Parathyroid adenoma (tissue), 2 donors: ENCODE data around the gene ST13.

Source experiments
- H2AFZ ChIP-seq: fragments of 300-600 bp; sonication (generic); one replicate; pipeline ENCODE4 v1.7.0; 2017; ENCODE audit warnings: antibody characterized with exemption, mild to moderate bottlenecking
- H3K27ac ChIP-seq: fragments of 300-600 bp; sonication (generic); one replicate; pipeline ENCODE4 v1.7.0; 2017
- H3K27me3 ChIP-seq: fragments of 300-600 bp; sonication (generic); one replicate; pipeline ENCODE4 v1.7.0; 2017; ENCODE audit warnings: low read length; ENCODE audit not compliant: control insufficient read depth, insufficient read depth
- H3K36me3 ChIP-seq: fragments of 300-600 bp; sonication (generic); one replicate; pipeline ENCODE4 v1.7.0; 2017; ENCODE audit warnings: low read length; ENCODE audit not compliant: control insufficient read depth, insufficient read depth
- H3K4me1 ChIP-seq: fragments of 300-600 bp; sonication (generic); one replicate; pipeline ENCODE4 v1.7.0; 2017; ENCODE audit warnings: control low read depth
- H3K4me2 ChIP-seq: fragments of 300-600 bp; sonication (generic); one replicate; pipeline ENCODE4 v1.7.0; 2017; ENCODE audit warnings: low read length
- H3K4me3 ChIP-seq: fragments of 300-600 bp; sonication (generic); one replicate; pipeline ENCODE4 v1.7.0; 2017; ENCODE audit warnings: low read depth, low read length
- H3K79me2 ChIP-seq: fragments of 300-600 bp; sonication (generic); one replicate; pipeline ENCODE4 v1.7.0; 2017; ENCODE audit warnings: control low read depth
- H3K9ac ChIP-seq: fragments of 300-600 bp; sonication (generic); one replicate; pipeline ENCODE4 v1.7.0; 2017; ENCODE audit warnings: mild to moderate bottlenecking
- H3K9me3 ChIP-seq: fragments of 300-600 bp; sonication (generic); one replicate; pipeline ENCODE4 v1.7.0; 2017; ENCODE audit warnings: low read length; ENCODE audit not compliant: control insufficient read depth
- CTCF ChIP-seq: fragments of 300-600 bp; sonication (generic); IDR thresholded peaks from one replicate; pipeline ENCODE4 v1.7.0; 2017; ENCODE audit warnings: antibody characterized with exemption, mild to moderate bottlenecking
- donor health status: primary hyperparathyroidism.

Gene ST13

GRCh38 chr22:40889116-40889515 is 32.7 kb upstream of the ST13 start:
- Histone ChIP-seq H3K36me3 (no peaks in the 10 kb centered on the region), H3K4me1 (no peaks in the 10 kb centered on the region)

GRCh38 chr22:40878922-40879321 is 22.5 kb upstream of the ST13 start:
- no peak overlapping the region for H2AFZ ChIP-seq
- no peak overlapping the region for H3K4me3 ChIP-seq
- no peaks in the 10 kb centered on the region for H3K9me3 ChIP-seq
- H3K36me3 ChIP-seq, result no peaks in the 10 kb centered on the region
- H3K4me1 ChIP-seq, result no peaks in the 10 kb centered on the region
- H3K27me3 ChIP-seq, result no peaks in the 10 kb centered on the region
- no peaks in the 10 kb centered on the region for H3K79me2 ChIP-seq
- no peak overlapping the region for H3K27ac ChIP-seq
- no peak overlapping the region for H3K9ac ChIP-seq
- no peak overlapping the region for H3K4me2 ChIP-seq
- no peak for TF ChIP-seq CTCF

More at GRCh38 chr22:40889116-40889515, 32.7 kb upstream of the ST13 start:
- Histone ChIP-seq H3K9me3 (no peaks in the 10 kb centered on the region), H3K4me3 (no peak overlapping the region), H3K27me3 (no peaks in the 10 kb centered on the region), H3K79me2 (no peaks in the 10 kb centered on the region), H3K9ac (no peak overlapping the region), H3K27ac (no peak overlapping the region), H3K4me2 (no peak overlapping the region), H2AFZ (no peak overlapping the region)
- TF ChIP-seq CTCF, result no peak

GRCh38 chr22:40877488-40877887 is 21.0 kb upstream of the ST13 start:
- Histone ChIP-seq H3K9me3 (no peaks in the 10 kb centered on the region), H3K27ac (no peak overlapping the region), H3K9ac (no peak overlapping the region), H3K27me3 (no peaks in the 10 kb centered on the region), H3K79me2 (no peaks in the 10 kb centered on the region), H2AFZ (no peak overlapping the region), H3K4me1 (no peaks in the 10 kb centered on the region), H3K4me2 (no peak overlapping the region), H3K4me3 (no peak overlapping the region), H3K36me3 (no peaks in the 10 kb centered on the region)
- no peak for TF ChIP-seq CTCF

DNA sequence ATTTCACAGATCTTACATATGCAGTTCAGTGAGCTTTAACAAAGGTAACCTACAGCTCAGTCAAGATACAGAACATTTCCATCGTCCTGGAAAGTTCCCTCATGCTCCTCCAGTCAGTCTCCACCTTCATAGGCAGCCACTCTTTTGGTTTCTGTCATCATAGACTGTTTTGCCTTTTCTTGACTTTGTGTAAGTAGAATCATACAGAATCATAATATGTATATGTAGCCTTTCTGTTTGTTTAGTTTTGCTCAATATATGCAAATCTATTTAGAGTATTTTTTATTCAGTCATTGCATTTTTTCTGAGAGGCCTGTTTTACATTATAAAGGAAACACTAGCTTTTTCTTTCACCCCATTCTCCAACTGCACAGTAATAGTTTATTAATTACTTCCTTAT is 20.5 kb upstream of the ST13 start:
- Histone ChIP-seq H3K4me1 (no peaks in the 10 kb centered on the region), H2AFZ (no peak overlapping the region), H3K27me3 (no peaks in the 10 kb centered on the region), H3K9me3 (no peaks in the 10 kb centered on the region), H3K79me2 (no peaks in the 10 kb centered on the region), H3K27ac (no peak overlapping the region), H3K9ac (no peak overlapping the region), H3K36me3 (no peaks in the 10 kb centered on the region), H3K4me2 (no peak overlapping the region), H3K4me3 (no peak overlapping the region)
- TF ChIP-seq CTCF, result no peak

DNA sequence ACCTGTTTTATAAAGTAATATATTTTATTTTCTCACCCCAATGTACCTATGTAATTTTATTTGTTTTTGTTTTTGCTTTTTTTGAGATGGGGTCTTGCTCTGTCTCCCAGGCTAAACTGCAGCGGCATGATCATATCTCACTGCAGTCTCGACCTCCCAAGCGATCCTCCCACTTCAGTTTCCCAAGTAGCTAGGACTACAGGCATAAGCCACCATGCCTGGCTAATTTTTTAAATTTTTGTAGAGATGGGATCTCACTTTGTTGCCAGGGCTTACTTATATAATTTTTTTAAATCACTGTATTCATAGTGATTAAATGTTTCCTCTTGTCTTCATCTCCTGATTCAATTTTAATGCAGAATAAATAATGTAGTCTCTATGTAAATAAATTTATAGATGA is 18.7 kb upstream of the ST13 start:
- no peaks in the 10 kb centered on the region for H3K27me3 ChIP-seq
- no peak for TF ChIP-seq CTCF
- no peaks in the 10 kb centered on the region for H3K9me3 ChIP-seq
- no peak overlapping the region for H3K9ac ChIP-seq
- no peak overlapping the region for H3K4me3 ChIP-seq
- no peaks in the 10 kb centered on the region for H3K36me3 ChIP-seq
- no peak overlapping the region for H3K27ac ChIP-seq
- no peaks in the 10 kb centered on the region for H3K79me2 ChIP-seq
- H2AFZ ChIP-seq, result no peak overlapping the region
- no peaks in the 10 kb centered on the region for H3K4me1 ChIP-seq
- H3K4me2 ChIP-seq, result no peak overlapping the region
